Kidney epithelial cell (primary cell): ENCODE measurements around the gene TRRAP. TPM values are rescaled to one million over a fixed set of nuclear protein-coding genes. Genes with fewer than 3 reads are reported as not detected.

Experiments used
- DNase-seq: peaks from one replicate; pipeline ENCODE4 v3.0.0-alpha.2; 2010; ENCODE audit warnings: low read depth
- H3K27me3 ChIP-seq: 2 replicates; pipeline ENCODE4 v1.6.0; 2011; ENCODE audit warnings: low read length; ENCODE audit not compliant: control insufficient read depth, insufficient read depth
- H3K36me3 ChIP-seq: 2 replicates; pipeline ENCODE4 v1.5.1; 2011; ENCODE audit warnings: low read length; ENCODE audit not compliant: control insufficient read depth, insufficient read depth
- H3K4me3 ChIP-seq: 2 replicates; pipeline ENCODE4 v1.5.1; 2011; ENCODE audit warnings: low read depth, mild to moderate bottlenecking, control low read depth, low read length
- CTCF ChIP-seq: IDR thresholded peaks from 2 replicates; pipeline ENCODE4 v1.5.1; 2011; ENCODE audit warnings: mild to moderate bottlenecking, moderate library complexity, low read length, control low read depth, inconsistent platforms; ENCODE audit not compliant: insufficient read depth, poor library complexity, severe bottlenecking
- total RNA-seq: library from RNA; depleted of rRNA; stranded (reverse); fragments of >200 nt; gene quantifications from 2 replicates; pipeline ENCODE4 v1.2.3, GENCODE V29; 2015

Gene TRRAP
- total RNA-seq, 1 donor from 2014 or later, result 35.1 TPM

GRCh38 chr7:98879198-98879978 is 1.1 kb downstream of the TRRAP start:
- peak; percentile 36 for TF ChIP-seq CTCF
- DNase-seq, result no peak
- H3K36me3 ChIP-seq, result peaks cover 1% of the 10 kb centered on the region
- H3K4me3 ChIP-seq, result peak overlapping the region; percentile 93
- no peaks in the 10 kb centered on the region for H3K27me3 ChIP-seq

GRCh38 chr7:98879979-98880315 is 1.6 kb downstream of the TRRAP start:
- Histone ChIP-seq H3K27me3 (no peaks in the 10 kb centered on the region), H3K36me3 (peaks cover 1% of the 10 kb centered on the region), H3K4me3 (peak overlapping the region; percentile 93)
- no peak for DNase-seq
- no peak for TF ChIP-seq CTCF

- H3K4me3 ChIP-seq, result no peak overlapping the region
- H3K36me3 ChIP-seq, result peaks cover 1% of the 10 kb centered on the region
- no peak for DNase-seq
- no peaks in the 10 kb centered on the region for H3K27me3 ChIP-seq
- no peak for TF ChIP-seq CTCF
These were observed 2.2 kb downstream of the TRRAP start for GRCh38 chr7:98880485-98880884.

GRCh38 chr7:98881561-98882315 is 3.4 kb downstream of the TRRAP start:
- H3K36me3 ChIP-seq, result peaks cover 1% of the 10 kb centered on the region
- DNase-seq, result no peak
- TF ChIP-seq CTCF, result no peak
- no peak overlapping the region for H3K4me3 ChIP-seq
- no peaks in the 10 kb centered on the region for H3K27me3 ChIP-seq

GRCh38 chr7:98884416-98884815 is 6.1 kb downstream of the TRRAP start:
- no peak overlapping the region for H3K4me3 ChIP-seq
- peaks cover 1% of the 10 kb centered on the region for H3K36me3 ChIP-seq

More at GRCh38 chr7:98884416-98884815, 6.1 kb downstream of the TRRAP start:
- H3K27me3 ChIP-seq, result no peaks in the 10 kb centered on the region
- TF ChIP-seq CTCF, result no peak
- DNase-seq, result no peak
